A673 (cell line): ENCODE results near the gene RUNX2. TPM values are rescaled to one million over a fixed set of nuclear protein-coding genes. Genes with fewer than 3 reads are reported as not detected.

Experiments used
- BruUV-seq: library from RNA; stranded (reverse); fragments of 400-500 nt; replicated peaks from 2 replicates; lab custom pipeline; 2021; lab: Mats Ljungman, UMichigan
- CTCF ChIA-PET: fragments of 300-600 bp; sonication (Branson Sonifier 250); formaldehyde crosslinking; loops from one replicate; lab custom pipeline; 2022; ENCODE audit warnings: antibody characterized with exemption; lab: Charles Lee
- POLR2A ChIA-PET: fragments of 300-600 bp; sonication (Branson Sonifier 250); formaldehyde crosslinking; loops from one replicate; lab custom pipeline; 2022; ENCODE audit warnings: antibody characterized with exemption; ENCODE audit not compliant: low non-redundant PET; lab: Charles Lee
- DNase-seq: peaks from one replicate; pipeline ENCODE4 v3.0.0-alpha.2; 2015; ENCODE audit warnings: low spot score
- H3K27ac ChIP-seq: fragments of 200-600 bp; sonication (generic); 2 replicates; pipeline ENCODE4 v1.5.1; 2016; ENCODE audit warnings: mixed run types, low read depth, mild to moderate bottlenecking, mixed read lengths, antibody characterized with exemption, low read length; ENCODE audit not compliant: poor library complexity, severe bottlenecking
- H3K27me3 ChIP-seq: fragments of 200-600 bp; sonication (generic); replicated peaks from 2 replicates; pipeline ENCODE4 v1.6.1; 2017; ENCODE audit warnings: mixed run types, low read depth, mild to moderate bottlenecking, mixed read lengths, antibody characterized with exemption, low read length; ENCODE audit not compliant: insufficient read depth, poor library complexity
- H3K36me3 ChIP-seq: fragments of 200-600 bp; sonication (generic); 2 replicates; pipeline ENCODE4 v1.6.1; 2016; ENCODE audit warnings: mixed run types, mild to moderate bottlenecking, mixed read lengths, antibody characterized with exemption, low read length; ENCODE audit not compliant: insufficient read depth, poor library complexity, severe bottlenecking
- H3K4me1 ChIP-seq: fragments of 200-600 bp; sonication (generic); 2 replicates; pipeline ENCODE4 v1.6.1; 2017; ENCODE audit warnings: mixed run types, mild to moderate bottlenecking, mixed read lengths, antibody characterized with exemption, low read length; ENCODE audit not compliant: insufficient read depth, poor library complexity, severe bottlenecking
- H3K4me3 ChIP-seq: fragments of 200-600 bp; sonication (generic); 2 replicates; pipeline ENCODE4 v1.5.1; 2016; ENCODE audit warnings: low read depth, mixed run types, mild to moderate bottlenecking, mixed read lengths, low read length; ENCODE audit not compliant: poor library complexity, severe bottlenecking
- H3K9me3 ChIP-seq: fragments of 200-600 bp; sonication (generic); 2 replicates; pipeline ENCODE4 v1.6.1; 2016; ENCODE audit warnings: mixed run types, low read depth, mild to moderate bottlenecking, mixed read lengths, antibody characterized with exemption, low read length; ENCODE audit not compliant: poor library complexity, severe bottlenecking
- EZH2 ChIP-seq: fragments of 200-600 bp; sonication (generic); IDR thresholded peaks from 2 replicates; pipeline ENCODE4 v1.6.1; 2017; ENCODE audit warnings: borderline replicate concordance, low read depth, mild to moderate bottlenecking, mixed read lengths, antibody characterized with exemption, low read length; ENCODE audit not compliant: poor library complexity, severe bottlenecking
- intact Hi-C: fragments of 100-400 bp; cut with micrococcal nuclease; formaldehyde crosslinking; loops from one replicate; pipeline ENCODE4 v1.10.0; 2022; ENCODE audit not compliant: unreplicated experiment
- total RNA-seq: library from RNA; stranded (reverse); gene quantifications from 2 replicates; pipeline ENCODE4 v1.2.3, GENCODE V29; 2021
- TF ChIP-seq, protein P1 (sequence below): fragments of 300-800, 200-600 bp; sonication (generic); conservative IDR thresholded peaks from 2 replicates; pipeline ENCODE4 v1.5.1; 2017; ENCODE audit warnings: low read depth, mild to moderate bottlenecking, antibody characterized with exemption, low read length, moderate library complexity, mixed read lengths

The RUNX2 gene
- total RNA-seq, 1 experiment from 2014 or later, result 4.9 TPM

- no TSS peak for BruUV-seq
- Histone ChIP-seq H3K27me3 (no peaks in the 10 kb centered on the region), H3K36me3 (no peaks in the 10 kb centered on the region), H3K4me3 (no peak overlapping the region), H3K27ac (no peak overlapping the region), H3K4me1 (peaks cover 16% of the 10 kb centered on the region), H3K9me3 (no peaks in the 10 kb centered on the region)
- TF ChIP-seq EZH2, result no peak
- no peak for DNase-seq
- intact Hi-C loops, result no loop called here
- POLR2A ChIA-PET, result no interaction called here
- CTCF ChIA-PET, result interaction anchor here (1.1 kb wide), 1 partner anchor 288 kb away, joined by 3 read pairs; no protein-coding TSS in a partner anchor
Measured at GRCh38 chr6:45426251-45426650, 98.1 kb downstream of the RUNX2 start.

GRCh38 chr6:45427726-45428125 is 99.6 kb downstream of the RUNX2 start:
- intact Hi-C loops, result no loop called here
- TF ChIP-seq EZH2, result no peak
- TF ChIP-seq, protein P1, sequence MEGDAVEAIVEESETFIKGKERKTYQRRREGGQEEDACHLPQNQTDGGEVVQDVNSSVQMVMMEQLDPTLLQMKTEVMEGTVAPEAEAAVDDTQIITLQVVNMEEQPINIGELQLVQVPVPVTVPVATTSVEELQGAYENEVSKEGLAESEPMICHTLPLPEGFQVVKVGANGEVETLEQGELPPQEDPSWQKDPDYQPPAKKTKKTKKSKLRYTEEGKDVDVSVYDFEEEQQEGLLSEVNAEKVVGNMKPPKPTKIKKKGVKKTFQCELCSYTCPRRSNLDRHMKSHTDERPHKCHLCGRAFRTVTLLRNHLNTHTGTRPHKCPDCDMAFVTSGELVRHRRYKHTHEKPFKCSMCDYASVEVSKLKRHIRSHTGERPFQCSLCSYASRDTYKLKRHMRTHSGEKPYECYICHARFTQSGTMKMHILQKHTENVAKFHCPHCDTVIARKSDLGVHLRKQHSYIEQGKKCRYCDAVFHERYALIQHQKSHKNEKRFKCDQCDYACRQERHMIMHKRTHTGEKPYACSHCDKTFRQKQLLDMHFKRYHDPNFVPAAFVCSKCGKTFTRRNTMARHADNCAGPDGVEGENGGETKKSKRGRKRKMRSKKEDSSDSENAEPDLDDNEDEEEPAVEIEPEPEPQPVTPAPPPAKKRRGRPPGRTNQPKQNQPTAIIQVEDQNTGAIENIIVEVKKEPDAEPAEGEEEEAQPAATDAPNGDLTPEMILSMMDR, result no peak
- no peak for DNase-seq

GRCh38 chr6:45428727-45429126 is 100.6 kb downstream of the RUNX2 start:
- ChIA-PET POLR2A (no interaction called here), CTCF (no interaction called here)
- DNase-seq, result no peak
- no peak for TF ChIP-seq EZH2
- TF ChIP-seq, protein P1, result no peak
- no TSS peak for BruUV-seq
- Histone ChIP-seq H3K4me1 (peaks cover 36% of the 10 kb centered on the region), H3K27me3 (no peaks in the 10 kb centered on the region), H3K36me3 (no peaks in the 10 kb centered on the region), H3K4me3 (no peak overlapping the region), H3K27ac (no peak overlapping the region), H3K9me3 (no peaks in the 10 kb centered on the region)
- intact Hi-C loops, result no loop called here

More at GRCh38 chr6:45427726-45428125, 99.6 kb downstream of the RUNX2 start:
- Histone ChIP-seq H3K9me3 (no peaks in the 10 kb centered on the region), H3K4me3 (no peak overlapping the region), H3K4me1 (peaks cover 29% of the 10 kb centered on the region), H3K27me3 (no peaks in the 10 kb centered on the region), H3K27ac (no peak overlapping the region), H3K36me3 (no peaks in the 10 kb centered on the region)
- ChIA-PET CTCF (no interaction called here), POLR2A (no interaction called here)
- BruUV-seq, result no TSS peak

DNA sequence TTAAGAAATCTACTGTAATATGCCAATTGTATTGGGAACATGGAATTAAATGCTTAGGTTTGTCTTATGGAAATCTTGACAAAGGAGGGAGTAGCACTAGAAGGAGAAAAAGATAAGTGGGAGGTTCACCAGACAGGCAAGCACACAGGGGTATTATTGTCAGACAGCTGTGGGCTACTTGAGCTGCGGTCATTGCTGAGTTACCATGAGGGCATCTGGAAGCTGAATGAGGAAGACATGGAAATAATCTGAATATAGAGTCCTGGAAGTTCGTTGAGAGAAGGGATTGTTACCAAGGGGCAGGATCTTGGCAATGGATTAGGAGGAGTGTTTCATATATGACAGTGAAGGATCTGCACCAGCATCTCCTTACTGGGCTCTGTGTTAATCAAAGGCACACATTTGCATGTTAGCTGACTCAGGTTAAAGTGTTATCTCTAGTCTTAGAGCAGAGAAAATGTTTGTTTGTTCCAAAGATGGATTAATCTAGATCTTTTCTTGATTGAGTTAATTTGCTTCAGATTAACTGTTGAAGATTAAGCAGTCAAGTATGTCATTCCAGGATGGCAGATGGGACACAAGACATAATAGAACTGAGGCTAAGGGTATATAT is 102.6 kb downstream of the RUNX2 start:
- H3K27me3 ChIP-seq, result no peaks in the 10 kb centered on the region
- POLR2A ChIA-PET, result no interaction called here
- H3K4me3 ChIP-seq, result no peak overlapping the region
- no TSS peak for BruUV-seq
- intact Hi-C loops, result loop anchor here (10.0 kb wide), 2 partner anchors 174 to 494 kb away; no protein-coding TSS in a partner anchor
- TF ChIP-seq, protein P1, result no peak
- TF ChIP-seq EZH2, result no peak
- DNase-seq, result no peak
- peaks cover 55% of the 10 kb centered on the region for H3K4me1 ChIP-seq
- no peaks in the 10 kb centered on the region for H3K36me3 ChIP-seq
- H3K27ac ChIP-seq, result no peak overlapping the region
- H3K9me3 ChIP-seq, result no peaks in the 10 kb centered on the region
- CTCF ChIA-PET, result interaction anchor here (0.5 kb wide), 1 partner anchor 193 kb away, joined by 7 read pairs; no protein-coding TSS in a partner anchor
